NCI-H1436 (cell line): ENCODE measurements around the gene MTURN.
A peak's percentile ranks its signal among the peaks of the same experiment; 100 is the strongest.

Experiments
- DNase-seq: peaks from one replicate; lab custom pipeline; 2025; lab: John Stamatoyannopoulos, UW

MTURN gene

DNA sequence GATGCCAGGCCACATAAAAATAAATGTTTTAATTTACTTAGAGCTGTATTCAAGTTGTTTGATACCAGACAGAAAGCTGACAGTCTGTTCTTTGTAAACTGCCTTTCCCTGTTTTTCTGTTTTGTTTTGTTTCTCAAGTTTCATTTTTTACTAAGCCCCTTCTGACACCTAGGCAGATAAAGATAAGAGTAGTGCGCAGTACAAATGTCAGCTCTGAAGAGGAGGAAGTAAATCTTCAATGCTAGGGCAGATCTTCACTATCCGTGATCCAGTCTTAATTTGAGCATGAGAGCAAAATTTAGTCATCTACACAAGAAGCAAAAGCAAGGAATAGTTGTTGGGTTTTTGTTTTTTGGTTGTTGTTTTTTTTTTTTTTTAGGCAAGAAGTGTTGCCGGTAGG is 27.3 kb downstream of the MTURN start:
- DNase-seq = no peak

DNA sequence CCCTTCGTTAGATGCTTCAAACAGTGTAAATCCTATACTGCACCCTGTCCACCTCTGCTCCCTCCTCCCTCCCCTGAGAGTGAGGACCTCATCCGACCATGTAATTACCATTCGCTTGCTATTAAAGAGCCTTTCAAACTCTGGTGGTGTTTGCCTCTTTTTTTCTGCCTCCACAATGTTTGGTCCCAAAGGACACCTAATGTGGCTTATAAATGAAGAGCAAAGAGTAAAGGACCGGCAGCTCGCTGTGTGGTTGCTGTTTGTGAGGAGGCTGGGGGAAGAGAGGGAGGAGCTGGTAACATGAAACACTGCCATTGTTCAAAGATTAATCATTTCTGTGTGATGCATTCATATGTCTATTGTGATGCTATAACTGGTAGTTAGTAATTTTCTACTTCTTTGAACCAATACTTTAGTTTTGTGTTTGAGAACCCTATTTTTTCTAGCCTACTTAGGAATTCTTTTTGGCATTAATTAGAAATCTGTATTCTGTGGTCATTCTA is 27.9 kb downstream of the MTURN start:
- DNase-seq = peak; percentile 97

DNA sequence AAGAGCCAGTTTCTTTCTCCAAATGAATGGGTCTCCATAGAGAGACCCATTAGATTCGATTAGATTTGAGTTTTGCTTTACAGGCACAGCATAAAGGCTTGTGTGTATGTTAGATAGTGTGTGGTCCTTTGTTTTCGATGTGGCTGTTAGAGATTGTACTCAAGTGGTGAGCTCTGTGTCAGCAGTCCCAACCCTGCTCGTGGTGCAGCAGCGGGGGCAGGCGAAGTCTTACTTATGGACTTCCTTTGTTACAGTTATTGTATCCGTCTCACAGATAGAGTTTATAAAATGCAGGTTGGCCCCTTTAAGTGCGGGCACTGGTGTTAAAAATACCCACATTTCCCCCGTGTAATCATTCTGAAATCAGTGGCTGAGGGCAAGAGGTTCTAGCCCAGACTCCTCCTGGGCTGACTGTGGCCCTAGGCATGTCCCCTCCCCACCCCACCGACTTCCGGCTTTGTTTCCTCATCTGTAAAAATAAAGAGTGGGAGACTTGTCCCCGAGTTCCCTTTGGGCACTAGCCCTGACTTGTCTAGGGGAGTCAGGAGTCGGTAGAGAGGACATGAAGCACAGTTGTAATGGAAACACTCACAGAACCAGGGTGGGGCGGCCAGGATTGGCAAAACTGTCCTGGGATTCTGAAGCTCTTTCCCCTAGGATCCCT is 28.6 kb downstream of the MTURN start:
- DNase-seq = peak; percentile 40

DNA sequence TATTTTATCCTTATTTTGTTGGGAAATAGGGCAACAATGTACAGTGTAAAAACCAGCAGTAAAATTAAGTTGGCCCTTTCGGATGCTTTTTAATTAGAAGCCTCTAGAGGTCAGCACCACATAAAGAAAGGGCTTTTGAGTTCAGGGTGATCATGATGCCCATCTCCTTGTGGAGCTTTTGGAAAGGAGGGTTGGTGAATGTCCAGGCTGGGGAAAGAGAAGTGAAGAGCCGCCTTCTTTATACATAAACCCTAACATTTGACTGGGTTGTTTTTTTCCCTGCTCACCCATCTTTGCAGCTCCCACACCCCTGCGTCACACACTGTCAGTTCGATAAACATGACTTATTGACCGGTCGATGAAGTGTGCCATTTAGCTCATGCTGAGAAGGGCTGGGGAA is 29.8 kb downstream of the MTURN start:
- peak; percentile 37 for DNase-seq

DNA sequence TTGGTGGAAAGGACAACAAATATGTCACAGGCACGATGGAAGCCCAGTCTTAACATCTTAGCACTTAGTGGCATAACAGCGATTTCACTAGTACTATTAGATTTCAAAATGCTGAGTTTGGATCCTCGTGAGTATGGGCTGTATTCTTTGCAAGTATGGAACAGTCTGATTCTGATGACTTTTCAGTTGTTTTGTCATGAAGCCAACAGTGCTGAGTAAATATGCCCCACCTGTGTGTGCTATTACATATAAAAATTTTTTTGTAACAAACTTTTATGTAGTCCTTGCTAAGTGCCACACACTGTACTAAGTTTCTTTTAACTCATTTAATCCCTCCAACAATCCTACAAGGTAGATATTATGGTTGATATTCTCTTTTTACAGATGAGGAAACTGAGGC is 30.8 kb downstream of the MTURN start:
- no peak for DNase-seq

DNA sequence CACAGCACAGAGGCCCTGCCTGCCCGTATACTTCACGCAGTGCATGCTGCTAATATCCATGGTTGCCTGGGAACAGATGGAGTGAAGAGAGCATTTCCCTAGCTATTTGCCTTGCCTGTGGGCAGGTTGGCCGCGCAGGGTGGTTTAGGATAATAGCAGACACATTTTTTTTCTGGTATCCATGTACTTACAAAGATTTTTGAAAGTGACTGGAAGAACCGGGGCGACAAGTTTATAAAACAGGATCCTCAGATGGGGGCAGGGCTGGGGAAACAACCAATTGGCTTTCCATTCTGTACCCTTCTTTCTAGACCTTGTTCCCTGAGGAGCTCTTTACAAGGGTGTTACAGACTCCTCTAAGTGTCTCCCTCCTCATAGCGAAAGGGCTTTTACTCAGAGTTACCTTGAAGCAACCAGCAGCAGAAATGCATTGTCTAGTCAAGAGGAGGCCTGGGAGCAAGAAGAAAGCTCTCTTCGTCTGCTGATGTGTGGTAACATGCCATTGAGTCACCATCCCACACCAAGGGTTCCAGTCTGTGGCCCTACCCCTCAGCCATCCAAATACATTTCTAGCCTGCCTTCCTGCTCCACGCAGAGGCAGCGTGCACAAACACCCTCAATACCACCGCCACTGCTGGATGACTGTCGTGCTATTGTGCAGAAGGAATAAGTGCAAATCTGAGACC is 31.5 kb downstream of the MTURN start:
- peak; percentile 35 for DNase-seq

DNA sequence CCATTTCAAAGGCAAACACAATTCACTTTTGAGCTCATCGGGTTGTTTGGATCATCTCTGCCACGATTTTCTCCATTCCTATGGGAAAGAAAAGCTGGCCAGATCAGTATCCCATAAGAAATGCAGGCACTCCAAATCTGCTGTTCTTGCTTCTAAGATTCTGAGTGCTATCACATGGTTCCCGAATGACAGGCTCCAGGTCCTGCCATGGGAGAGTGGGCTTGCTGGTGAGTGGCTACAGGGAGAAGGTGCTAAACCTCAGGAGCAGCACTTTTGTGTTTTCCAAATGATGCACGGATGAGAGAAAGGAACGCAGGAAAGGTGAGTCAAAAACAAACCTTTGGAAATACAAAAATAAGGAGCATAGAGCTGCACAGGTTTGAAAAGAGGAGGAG is 32.1 kb downstream of the MTURN start:
- no peak for DNase-seq

DNA sequence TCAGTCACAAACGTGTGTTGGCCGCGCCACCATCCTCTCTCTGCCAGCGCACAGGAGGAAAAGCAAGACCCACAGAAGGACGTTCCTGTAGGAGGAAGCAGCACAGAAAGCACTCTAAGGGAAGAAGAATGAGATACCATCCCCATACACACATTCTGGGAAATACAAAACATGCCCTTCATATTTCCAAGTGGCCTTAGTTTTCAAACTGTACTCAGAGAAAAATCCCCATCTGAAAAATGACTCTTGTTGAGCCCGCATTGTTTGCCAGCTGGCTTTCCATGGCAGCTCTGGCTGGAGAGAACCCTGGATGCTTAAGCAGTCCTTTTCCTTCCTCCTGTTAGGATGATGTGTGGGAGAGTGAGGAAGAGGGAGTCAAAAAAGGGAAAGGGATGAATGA is 33.1 kb downstream of the MTURN start:
- DNase-seq = no peak

DNA sequence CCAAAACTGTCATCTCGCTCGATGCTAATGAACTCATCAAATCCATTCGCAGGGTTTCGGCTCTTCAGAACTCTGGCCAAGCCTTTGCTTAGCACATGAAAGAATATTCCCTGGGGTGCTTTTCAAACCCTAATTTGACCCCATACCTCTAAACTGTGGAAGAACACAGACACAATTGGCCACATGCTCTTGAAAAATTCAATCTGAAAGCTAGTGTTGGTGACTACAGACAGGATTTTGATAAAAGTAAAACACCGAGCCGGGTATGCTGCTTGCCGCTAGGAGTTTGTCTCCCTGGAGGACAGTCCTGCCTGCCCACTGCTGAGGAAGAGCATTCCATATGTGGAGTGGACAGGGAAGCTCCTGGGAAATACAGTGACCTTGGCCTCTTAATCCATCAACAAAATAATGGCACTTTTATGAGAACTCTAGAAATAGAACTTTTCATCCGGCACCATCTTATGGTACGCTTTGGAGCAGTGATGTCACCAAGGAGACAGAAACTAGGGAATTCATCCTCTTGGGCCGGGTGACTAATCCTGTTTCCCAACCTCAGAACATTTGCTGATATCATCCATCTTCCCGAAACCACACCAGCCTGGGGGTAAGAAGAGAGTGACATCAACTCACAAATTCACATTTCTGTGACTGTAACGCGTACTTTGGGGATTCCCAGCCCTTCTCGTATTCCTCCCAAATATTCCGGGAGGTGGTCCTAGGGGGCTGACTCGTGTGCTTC is 34.2 kb downstream of the MTURN start:
- DNase-seq = no peak

DNA sequence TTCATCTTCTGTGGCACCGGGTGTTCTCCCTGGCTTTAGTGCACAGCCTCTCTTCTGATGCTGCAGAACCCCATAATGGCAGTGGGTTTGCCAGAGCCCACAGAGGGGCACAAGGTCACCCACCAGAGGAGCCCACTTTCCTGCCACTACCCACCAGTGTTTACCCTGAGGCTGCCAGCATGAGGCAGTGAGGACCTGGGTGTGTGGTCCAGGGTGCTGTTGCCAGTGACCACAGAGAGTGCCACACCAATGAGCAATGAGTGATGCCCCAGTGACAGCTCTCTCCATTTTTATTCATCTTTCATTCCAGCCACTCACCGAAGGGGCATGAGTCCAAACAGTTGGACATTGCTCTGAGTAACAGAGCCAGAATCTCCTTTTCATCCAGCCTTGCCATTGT is 34.8 kb downstream of the MTURN start:
- DNase-seq = no peak

DNA sequence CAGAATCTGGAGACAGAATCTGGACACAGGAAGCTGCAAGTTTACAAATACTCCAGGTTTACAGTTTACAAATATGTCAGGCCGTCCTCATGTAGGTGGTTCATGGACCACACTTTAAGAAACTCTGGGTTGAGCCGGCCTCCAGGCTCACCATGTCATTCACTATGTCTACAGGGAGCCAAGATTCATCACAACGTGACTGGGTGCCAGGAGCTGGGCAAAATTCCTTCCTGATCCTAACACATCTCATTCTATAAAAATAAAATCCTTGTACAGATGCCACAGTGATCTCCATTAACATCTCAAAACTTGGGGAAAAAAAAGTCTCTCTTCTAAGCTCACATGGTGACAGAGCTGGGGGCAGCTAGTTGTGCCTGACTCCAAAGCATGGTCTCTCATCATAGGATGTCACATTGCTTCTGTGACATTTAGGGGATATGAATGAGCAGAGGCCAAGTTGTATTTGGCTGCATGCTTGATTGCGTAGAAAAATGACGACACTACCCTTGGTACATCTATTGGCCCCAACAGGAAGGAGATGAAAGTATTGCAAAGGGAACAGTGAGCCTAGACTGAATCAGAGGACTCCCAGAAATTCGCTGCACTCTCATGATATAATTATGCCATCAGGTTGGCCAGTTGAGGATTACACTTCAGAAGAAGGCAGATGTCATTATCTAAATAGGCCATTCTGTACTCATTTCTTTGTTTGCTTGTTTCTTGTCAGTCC is 35.9 kb downstream of the MTURN start:
- no peak for DNase-seq

DNA sequence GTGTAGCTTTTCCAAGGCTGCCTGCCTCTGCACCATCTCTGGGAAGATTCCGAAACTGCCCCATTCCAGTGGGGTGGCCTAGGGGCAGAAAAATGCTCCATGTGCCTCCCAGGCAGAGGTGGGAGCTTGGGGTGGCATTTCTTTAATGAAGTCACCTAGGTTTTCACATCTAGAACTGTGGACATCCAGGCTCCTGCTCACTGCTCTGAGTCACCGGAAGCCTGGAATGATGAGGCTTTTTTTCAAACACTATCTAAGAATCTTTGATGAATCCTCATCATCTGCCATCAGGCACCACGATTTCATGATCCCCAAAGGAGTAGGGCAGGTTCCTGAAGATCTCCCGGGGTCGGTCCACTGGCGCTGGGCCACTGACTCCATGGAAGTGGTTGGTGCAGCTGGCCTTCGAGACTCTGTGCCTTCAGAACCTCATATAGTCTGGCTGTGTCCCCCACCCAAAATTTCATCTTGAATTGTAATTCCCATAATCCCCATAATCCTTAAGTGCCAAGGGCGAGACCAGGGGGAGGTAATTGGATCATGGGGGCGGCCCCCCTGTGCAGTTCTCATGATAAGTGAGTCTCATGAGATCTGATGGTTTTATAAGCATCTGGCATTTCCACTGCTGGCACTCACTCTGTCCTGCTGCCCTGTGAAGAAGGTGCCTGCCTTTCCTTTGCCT is 37.1 kb downstream of the MTURN start:
- no peak for DNase-seq

DNA sequence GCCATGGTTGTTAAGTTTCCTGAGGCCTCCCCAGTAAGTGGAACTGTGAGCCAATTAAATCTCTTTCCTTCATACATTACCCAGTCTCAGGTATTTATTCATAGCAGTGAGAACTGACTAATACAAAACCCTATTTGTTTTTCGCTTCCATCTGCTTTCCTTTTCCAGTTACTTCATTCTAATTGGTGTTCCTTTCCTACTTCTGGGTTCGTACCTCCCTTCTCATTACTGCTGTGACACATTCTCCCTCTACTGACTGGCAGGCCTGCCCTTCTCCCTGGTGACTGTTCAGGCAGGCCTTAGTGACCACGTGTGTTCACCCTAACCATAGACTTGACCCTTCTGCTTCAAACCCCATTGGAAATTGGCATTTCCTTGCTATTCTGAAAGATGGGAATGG is 37.7 kb downstream of the MTURN start:
- DNase-seq = no peak

DNA sequence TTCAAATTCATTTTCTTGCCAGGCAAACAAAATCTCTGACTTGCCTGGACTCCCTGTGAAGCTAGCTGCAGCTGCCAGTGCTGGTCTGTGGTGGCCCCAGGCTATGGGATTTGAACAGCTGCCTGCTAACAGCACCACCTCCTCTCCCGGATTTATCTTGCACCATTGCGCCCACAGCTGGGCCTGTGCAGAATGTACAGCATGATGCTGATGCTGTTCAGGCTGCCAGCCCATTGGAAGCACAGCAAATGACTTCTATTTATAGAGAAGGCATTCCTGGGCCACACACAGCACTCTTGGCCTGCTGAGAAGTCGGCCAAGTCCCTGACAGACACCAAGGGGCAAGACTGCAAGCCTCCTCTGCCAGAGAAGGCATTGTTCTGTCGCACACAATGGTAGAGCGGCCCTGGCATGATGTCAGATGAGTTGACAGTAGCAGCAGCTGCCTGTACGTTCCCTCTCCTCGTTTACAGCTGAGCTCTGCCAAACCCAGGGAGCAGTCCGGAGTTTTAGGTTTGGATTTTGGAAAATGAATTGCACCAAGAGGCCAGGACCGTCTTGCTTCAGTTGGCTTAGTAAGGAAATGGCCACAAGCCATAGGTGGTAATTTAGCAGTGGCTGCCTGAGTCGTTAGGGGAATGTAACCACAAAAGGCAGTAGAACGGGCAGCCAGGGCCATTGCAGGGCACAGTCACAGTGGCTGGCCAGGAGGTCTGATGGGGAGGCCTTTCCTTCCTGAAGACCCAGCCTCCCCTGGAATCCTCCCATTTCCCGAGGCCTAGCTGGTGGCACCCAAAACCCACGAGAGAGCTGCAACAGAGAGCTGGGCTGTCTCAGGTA is 38.5 kb downstream of the MTURN start:
- DNase-seq = peak; percentile 77

DNA sequence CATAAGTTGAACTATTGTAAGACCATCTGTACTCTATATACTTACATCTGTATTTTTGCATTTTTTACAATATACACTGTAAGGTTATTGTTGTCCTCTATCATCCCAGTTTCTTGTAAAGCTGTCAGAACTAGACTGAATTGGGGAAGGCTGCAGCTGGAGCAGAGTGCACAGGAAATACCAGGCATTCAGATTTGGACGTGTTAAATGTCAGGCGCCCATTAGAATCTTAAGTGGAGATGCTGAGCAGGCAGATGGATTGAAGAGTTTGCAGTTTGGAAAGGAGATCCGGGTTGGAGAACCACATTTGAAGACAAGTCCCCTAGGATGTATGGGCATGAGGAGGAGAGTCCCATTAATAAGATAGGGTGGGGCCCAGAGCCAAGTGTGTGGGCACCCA is 40.4 kb downstream of the MTURN start:
- no peak for DNase-seq

DNA sequence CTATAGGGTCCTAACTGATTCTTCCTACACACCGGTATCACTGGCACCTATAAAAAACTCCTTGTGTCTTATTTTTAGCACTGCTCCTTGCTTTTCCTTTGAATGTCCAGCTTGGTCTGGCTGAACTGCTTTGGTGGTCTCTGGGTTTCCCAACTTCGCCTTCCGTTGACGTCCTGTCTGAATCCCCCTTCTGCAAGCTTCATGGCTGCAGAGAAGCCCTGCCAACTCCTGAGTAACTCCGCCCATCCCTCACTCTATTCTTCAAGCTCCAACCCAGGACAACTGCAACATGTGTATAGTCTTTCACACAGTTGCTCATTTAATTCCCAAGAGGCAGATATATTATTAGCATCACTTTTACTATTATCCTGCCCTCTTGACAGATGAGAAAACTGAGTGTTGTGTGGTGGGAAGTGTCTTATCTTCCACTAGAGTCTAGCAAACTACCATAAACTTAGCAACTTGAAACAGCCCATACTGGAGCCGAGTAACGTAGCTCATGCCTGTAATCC is 40.9 kb downstream of the MTURN start:
- no peak for DNase-seq

DNA sequence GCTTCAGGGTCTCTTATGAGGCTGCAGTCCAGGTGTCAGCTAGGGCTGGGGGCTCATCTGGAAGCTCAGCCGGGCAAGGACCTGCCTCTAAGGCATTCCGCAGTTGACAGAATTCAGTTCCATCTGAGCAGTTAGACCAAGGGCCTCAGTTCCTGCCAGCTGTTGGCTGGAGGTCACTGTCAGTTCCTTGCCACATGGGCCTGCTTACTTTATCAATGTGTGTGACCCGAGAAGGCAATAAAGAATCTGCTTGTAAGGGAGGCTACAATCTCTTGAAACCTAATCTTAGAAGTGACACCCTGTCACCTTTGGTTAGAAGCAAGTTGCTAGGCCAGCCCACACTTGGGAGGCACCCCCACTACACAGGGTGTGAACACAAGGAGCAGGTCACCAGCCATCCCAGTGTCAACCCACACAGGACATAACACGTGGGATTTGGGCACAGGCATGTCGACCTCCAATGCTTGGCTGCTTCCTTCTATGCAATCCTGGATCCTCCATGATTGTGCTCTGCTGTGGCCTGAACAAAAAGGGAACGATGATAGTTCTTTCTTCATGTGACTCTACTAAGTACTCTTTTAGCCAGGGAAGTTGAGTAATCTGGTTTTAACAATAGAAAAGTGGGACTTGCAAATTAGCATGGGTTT is 41.8 kb downstream of the MTURN start:
- no peak for DNase-seq

DNA sequence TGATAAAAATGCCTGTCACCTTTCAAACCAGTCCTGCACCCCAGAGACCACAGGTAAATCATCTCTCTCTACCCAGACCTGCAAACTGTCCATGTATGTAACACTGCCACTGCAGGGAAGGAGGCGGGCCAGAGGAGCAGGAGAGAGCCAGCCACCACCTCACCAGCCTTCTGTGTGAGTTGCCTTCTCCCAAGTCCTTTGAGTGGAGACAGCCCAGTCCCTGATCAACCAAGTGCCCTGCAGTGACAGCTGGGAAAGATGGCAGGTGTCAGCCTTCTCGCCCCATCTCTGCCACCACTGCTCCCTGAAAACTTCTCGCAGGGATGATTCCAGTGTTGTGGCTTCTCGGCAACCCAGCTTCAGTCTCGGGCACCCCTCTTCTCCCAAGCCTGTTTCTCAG is 42.4 kb downstream of the MTURN start:
- DNase-seq = no peak

DNA sequence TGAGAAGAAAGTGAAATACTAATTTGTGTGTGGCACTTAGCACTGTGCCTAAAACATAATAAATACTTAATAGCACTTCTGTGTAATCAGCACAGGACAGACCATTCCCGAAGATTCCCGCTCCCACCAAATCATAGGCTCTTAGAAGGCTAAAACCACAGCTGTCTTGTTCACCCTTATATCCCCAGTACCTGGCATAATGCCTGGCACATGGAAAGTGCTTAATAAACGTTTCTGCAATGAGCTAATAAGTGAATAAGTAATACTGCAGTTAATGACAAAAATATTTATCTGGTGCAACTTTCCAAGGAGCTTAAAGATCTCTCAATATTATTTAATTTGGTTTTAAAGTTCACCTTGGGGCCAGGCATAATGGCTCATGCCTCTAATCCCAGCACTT is 43.2 kb downstream of the MTURN start:
- DNase-seq = no peak

DNA sequence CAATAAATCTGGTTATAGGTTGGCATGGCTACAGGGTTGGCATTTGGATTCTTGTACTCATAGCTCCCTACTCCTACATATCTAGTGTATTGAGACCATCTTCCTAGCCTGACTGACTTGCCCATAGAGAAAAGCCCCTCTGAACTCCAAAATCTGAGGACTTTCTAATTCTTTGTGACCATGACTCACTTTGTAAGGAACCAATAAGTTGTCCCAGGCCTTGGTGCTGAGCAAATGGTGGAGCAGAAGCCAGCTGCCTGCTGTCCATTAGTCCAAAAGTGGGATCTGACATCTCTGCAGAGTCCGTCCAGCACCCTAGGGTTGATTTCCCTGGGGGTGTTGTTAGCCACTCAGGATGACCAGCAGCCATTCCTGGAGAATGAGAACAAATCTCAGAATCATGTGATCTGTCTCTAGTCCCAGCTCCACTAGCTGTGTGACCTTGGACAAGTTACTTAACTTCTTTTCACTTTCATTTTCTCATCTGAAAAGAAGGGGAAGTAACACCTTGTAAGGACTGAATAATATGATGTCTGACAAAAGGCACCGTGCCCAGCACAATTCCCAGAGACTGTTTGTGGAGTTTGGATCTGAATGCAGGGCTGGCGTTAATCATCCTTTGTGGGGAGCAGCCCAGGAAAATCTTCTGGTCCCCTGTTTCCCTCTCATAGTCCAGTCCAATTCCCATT is 44.1 kb downstream of the MTURN start:
- DNase-seq = no peak
